Astrocyte (in vitro differentiated cells and primary cell): ENCODE data around the gene PCYOX1L.

Experiments
- CTCF ChIP-seq: IDR thresholded peaks from 2 replicates; pipeline ENCODE4 v1.5.1; 2011; ENCODE audit warnings: low read depth, mild to moderate bottlenecking, inconsistent platforms, low read length, moderate library complexity; ENCODE audit not compliant: insufficient read depth
- EZH2 ChIP-seq: IDR thresholded peaks from 2 replicates; pipeline ENCODE4 v1.6.1; 2012; ENCODE audit warnings: mild to moderate bottlenecking, low read length, inconsistent platforms; ENCODE audit not compliant: insufficient read depth

- no peak for TF ChIP-seq CTCF
- TF ChIP-seq EZH2: no peak
These were observed 33.2 kb upstream of the PCYOX1L start for GRCh38 chr5:149324641-149325040.
